CD8-positive, alpha-beta memory T cell (primary cell): Measurements from ENCODE around the gene MPHOSPH9. TPM values are rescaled to one million over a fixed set of nuclear protein-coding genes. Genes with fewer than 3 reads are reported as not detected.

Experiments
- CTCF ChIA-PET: fragments of 350-600 bp; sonication (Branson Sonifier 250); formaldehyde crosslinking; loops from one replicate; lab custom pipeline; 2021; ENCODE audit warnings: antibody characterized with exemption; lab: Charles Lee
- POLR2A ChIA-PET: fragments of 350-600 bp; sonication (Branson Sonifier 250); formaldehyde crosslinking; loops from one replicate; lab custom pipeline; 2021; ENCODE audit warnings: antibody characterized with exemption; lab: Charles Lee
- DNase-seq, 5 donors: peaks; one replicate each; pipeline versions ENCODE4 v3.0.0 to v3.0.0-alpha.2; 2020 to 2022; ENCODE audit warnings: mixed read lengths in 1 of 5
- H3K27ac ChIP-seq: one replicate; pipeline ENCODE4 v1.7.0; 2013; ENCODE audit warnings: low read depth, mild to moderate bottlenecking, low read length, moderate library complexity
- H3K27me3 ChIP-seq: 2 replicates; pipeline ENCODE4 v1.7.0; 2013; ENCODE audit warnings: low read length, mild to moderate bottlenecking; ENCODE audit not compliant: insufficient read depth, poor library complexity, severe bottlenecking
- H3K36me3 ChIP-seq: 2 replicates; pipeline ENCODE4 v1.7.0; 2013; ENCODE audit warnings: mild to moderate bottlenecking, low read length, moderate library complexity; ENCODE audit not compliant: insufficient read depth
- H3K4me1 ChIP-seq: 2 replicates; pipeline ENCODE4 v1.7.0; 2013; ENCODE audit warnings: mild to moderate bottlenecking, low read length, moderate library complexity; ENCODE audit not compliant: insufficient read depth
- H3K4me3 ChIP-seq: 2 replicates; pipeline ENCODE4 v1.7.0; 2013; ENCODE audit warnings: mild to moderate bottlenecking, low read length
- H3K9me3 ChIP-seq: 2 replicates; pipeline ENCODE4 v1.7.0; 2013; ENCODE audit warnings: mild to moderate bottlenecking, low read length
- H3K27ac Mint-ChIP-seq, 8 donors: one replicate each; pipeline ENCODE4 v1.8.0; 2020 to 2021; ENCODE audit warnings: mixed read lengths in 8 of 8, mild to moderate bottlenecking in 6 of 8, inconsistent platforms in 3 of 8, moderate library complexity in 3 of 8
- H3K27me3 Mint-ChIP-seq, 2 donors: one replicate each; pipeline ENCODE4 v1.8.0; 2020 to 2021; ENCODE audit warnings: mixed read lengths in 2 of 2, mild to moderate bottlenecking in 1 of 2, moderate library complexity in 1 of 2
- H3K36me3 Mint-ChIP-seq, 3 donors: one replicate each; pipeline ENCODE4 v1.8.0; 2020 to 2021; ENCODE audit warnings: mixed read lengths in 3 of 3, inconsistent platforms in 1 of 3, mild to moderate bottlenecking in 1 of 3
- H3K4me1 Mint-ChIP-seq, 3 donors: one replicate each; pipeline ENCODE4 v1.8.0; 2020 to 2021; ENCODE audit warnings: mixed read lengths in 3 of 3, inconsistent platforms in 1 of 3, mild to moderate bottlenecking in 1 of 3
- H3K4me3 Mint-ChIP-seq, 7 donors: one replicate each; pipeline ENCODE4 v1.8.0; 2020 to 2021; ENCODE audit warnings: mixed read lengths in 7 of 7, mild to moderate bottlenecking in 6 of 7, moderate library complexity in 4 of 7, inconsistent platforms in 2 of 7
- H3K9me3 Mint-ChIP-seq, 5 donors: one replicate each; pipeline ENCODE4 v1.8.0; 2020 to 2022; ENCODE audit warnings: mixed read lengths in 5 of 5, mild to moderate bottlenecking in 3 of 5, moderate library complexity in 2 of 5, inconsistent platforms in 1 of 5
- polyA plus RNA-seq: library from polyadenylated mRNA; unstranded; fragments of 300-500 nt; fragmentation: Illumina TruSeq; gene quantifications from one replicate; pipeline ENCODE4 v1.2.3, GENCODE V29; 2021
- total RNA-seq, 2 experiments: library from RNA; stranded (reverse); gene quantifications; one replicate each; pipeline ENCODE4 v1.2.3, GENCODE V29; 2021

Gene MPHOSPH9
- 10 to 100 TPM; 67.3 to 74.8 TPM for total RNA-seq
- 31.0 TPM for polyA plus RNA-seq

- Histone ChIP-seq H3K4me3 (peak within 1 kb of the TSS; percentile 91), H3K36me3 (no peaks in the 10 kb centered on the region), H3K9me3 (no peaks in the 10 kb centered on the region), H3K4me1 (peaks cover 78% of the 10 kb centered on the region), H3K27ac (peak within 1 kb of the TSS; percentile 91), H3K27me3 (no peaks in the 10 kb centered on the region)
- peaks cover 62 to 90% (median 89%) of the 10 kb centered on the region in 3 donors for H3K4me1 Mint-ChIP-seq
- H3K4me3 Mint-ChIP-seq = peak within 1 kb of the TSS; percentile 92 to 100 (median 99)
- ChIA-PET CTCF (interaction anchor here (0.7 to 11.9 kb wide), 11 partner anchors 9 to 439 kb away, joined by 3 to 113 read pairs (median 4); no protein-coding TSS in a partner anchor), POLR2A (interaction anchor here (0.5 to 3.4 kb wide), 30 partner anchors 10 to 1691 kb away, joined by 3 to 69 read pairs (median 6); partner anchors contain the start of genes ABCB9, ARL6IP4, BCL7A and DDX55)
- peaks cover 0 to 2% of the 10 kb centered on the region in 2 donors for H3K27me3 Mint-ChIP-seq
- H3K27ac Mint-ChIP-seq = peak within 1 kb of the TSS; percentile 93 to 99 (median 98)
- H3K9me3 Mint-ChIP-seq = peaks cover 0 to 2% (median 0%) of the 10 kb centered on the region in 5 donors
- H3K36me3 Mint-ChIP-seq = peaks cover 0 to 38% (median 0%) of the 10 kb centered on the region in 3 donors
- DNase-seq = peak; percentile 97 to 100 (median 100)
These were observed at the start of gene MPHOSPH9, which contains the start of gene MTRFR for GRCh38 chr12:123232807-123233504. Gene MPHOSPH9, minus strand, starts transcription at chr12:123233141. Its CDS starts 2,777 bp downstream, at chr12:123230364. Gene MTRFR, plus strand, starts transcription at chr12:123233436. Its CDS starts 20,239 bp downstream, at chr12:123253675.

GRCh38 chr12:123282111-123282510, 49.2 kb upstream of the MPHOSPH9 start:
- Mint-ChIP-seq H3K4me3 (no peak overlapping the region), H3K27ac (peak overlapping the region in 1 of 8 donors; percentile 31), H3K9me3 (no peaks in the 10 kb centered on the region), H3K27me3 (no peaks in the 10 kb centered on the region), H3K36me3 (no peaks in the 10 kb centered on the region), H3K4me1 (no peaks in the 10 kb centered on the region)
- Histone ChIP-seq H3K27me3 (no peaks in the 10 kb centered on the region), H3K27ac (no peak overlapping the region), H3K4me3 (no peak overlapping the region), H3K36me3 (no peaks in the 10 kb centered on the region), H3K4me1 (no peaks in the 10 kb centered on the region), H3K9me3 (no peaks in the 10 kb centered on the region)
- ChIA-PET CTCF (no interaction called here), POLR2A (no interaction called here)
- no peak for DNase-seq

GRCh38 chr12:123280971-123281370, 48.0 kb upstream of the MPHOSPH9 start:
- Histone ChIP-seq H3K4me3 (no peak overlapping the region), H3K27me3 (no peaks in the 10 kb centered on the region), H3K27ac (no peak overlapping the region), H3K9me3 (no peaks in the 10 kb centered on the region), H3K4me1 (no peaks in the 10 kb centered on the region), H3K36me3 (no peaks in the 10 kb centered on the region)
- no peak for DNase-seq
- H3K27ac Mint-ChIP-seq = no peak overlapping the region
- H3K27me3 Mint-ChIP-seq = peaks cover 0 to 1% of the 10 kb centered on the region in 2 donors
- H3K36me3 Mint-ChIP-seq = no peaks in the 10 kb centered on the region
- ChIA-PET CTCF (no interaction called here), POLR2A (interaction anchor here (0.6 kb wide), 1 partner anchor 179 kb away, joined by 3 read pairs; no protein-coding TSS in a partner anchor)
- no peaks in the 10 kb centered on the region for H3K4me1 Mint-ChIP-seq
- H3K9me3 Mint-ChIP-seq = no peaks in the 10 kb centered on the region
- H3K4me3 Mint-ChIP-seq = no peak overlapping the region

- Histone ChIP-seq H3K9me3 (no peaks in the 10 kb centered on the region), H3K36me3 (no peaks in the 10 kb centered on the region), H3K4me3 (no peak overlapping the region), H3K27ac (no peak overlapping the region), H3K4me1 (no peaks in the 10 kb centered on the region), H3K27me3 (no peaks in the 10 kb centered on the region)
- Mint-ChIP-seq H3K27ac (no peak overlapping the region), H3K27me3 (peaks cover 0 to 1% of the 10 kb centered on the region in 2 donors), H3K4me3 (no peak overlapping the region), H3K36me3 (no peaks in the 10 kb centered on the region), H3K4me1 (peaks cover 0 to 2% (median 0%) of the 10 kb centered on the region in 3 donors), H3K9me3 (no peaks in the 10 kb centered on the region)
- ChIA-PET CTCF (interaction anchor here (0.7 kb wide), 1 partner anchor 351 kb away, joined by 3 read pairs; no protein-coding TSS in a partner anchor), POLR2A (no interaction called here)
- DNase-seq = no peak
These were observed 45.2 kb upstream of the MPHOSPH9 start for GRCh38 chr12:123278101-123278627.

- POLR2A ChIA-PET = no interaction called here
- Histone ChIP-seq H3K4me3 (no peak overlapping the region), H3K27me3 (no peaks in the 10 kb centered on the region), H3K27ac (no peak overlapping the region), H3K4me1 (peaks cover 24% of the 10 kb centered on the region), H3K36me3 (no peaks in the 10 kb centered on the region), H3K9me3 (no peaks in the 10 kb centered on the region)
- H3K9me3 Mint-ChIP-seq = no peaks in the 10 kb centered on the region
- CTCF ChIA-PET = no interaction called here
- peaks cover 0 to 1% (median 0%) of the 10 kb centered on the region in 3 donors for H3K36me3 Mint-ChIP-seq
- H3K4me1 Mint-ChIP-seq = peaks cover 15 to 23% (median 20%) of the 10 kb centered on the region in 3 donors
- H3K4me3 Mint-ChIP-seq = peak overlapping the region; percentile 6 to 82 (median 75)
- peak overlapping the region in 2 of 8 donors; percentile 29 to 39 for H3K27ac Mint-ChIP-seq
- DNase-seq = no peak
- H3K27me3 Mint-ChIP-seq = peaks cover 0 to 1% of the 10 kb centered on the region in 2 donors
These were observed 40.2 kb upstream of the MPHOSPH9 start for GRCh38 chr12:123273166-123273565.

- H3K4me3 Mint-ChIP-seq = no peak overlapping the region
- Histone ChIP-seq H3K9me3 (no peaks in the 10 kb centered on the region), H3K36me3 (no peaks in the 10 kb centered on the region), H3K4me1 (peaks cover 24% of the 10 kb centered on the region), H3K27me3 (no peaks in the 10 kb centered on the region), H3K4me3 (no peak overlapping the region), H3K27ac (no peak overlapping the region)
- no peaks in the 10 kb centered on the region for H3K9me3 Mint-ChIP-seq
- H3K36me3 Mint-ChIP-seq = peaks cover 0 to 1% (median 0%) of the 10 kb centered on the region in 3 donors
- peak; percentile 62 to 80 (median 64) for DNase-seq
- H3K27me3 Mint-ChIP-seq = no peaks in the 10 kb centered on the region
- peaks cover 18 to 23% (median 20%) of the 10 kb centered on the region in 3 donors for H3K4me1 Mint-ChIP-seq
- H3K27ac Mint-ChIP-seq = no peak overlapping the region
- POLR2A ChIA-PET = interaction anchor here (0.6 kb wide), 1 partner anchor 18 kb away, joined by 3 read pairs; no protein-coding TSS in a partner anchor
- CTCF ChIA-PET = no interaction called here
These were observed 38.2 kb upstream of the MPHOSPH9 start for GRCh38 chr12:123271001-123271668.

GRCh38 chr12:123270214-123271000, 37.5 kb upstream of the MPHOSPH9 start:
- DNase-seq = peak in 3 of 5 donors; percentile 9 to 49 (median 9)
- ChIA-PET POLR2A (interaction anchor here (0.6 kb wide), 1 partner anchor 17 kb away, joined by 3 read pairs; no protein-coding TSS in a partner anchor), CTCF (interaction anchor here (0.6 to 1.7 kb wide), 4 partner anchors 27 to 311 kb away, joined by 3 to 6 read pairs (median 4); no protein-coding TSS in a partner anchor)
- peak overlapping the region; percentile 63 for H3K4me3 ChIP-seq
- Mint-ChIP-seq H3K9me3 (no peaks in the 10 kb centered on the region), H3K36me3 (peaks cover 0 to 1% (median 0%) of the 10 kb centered on the region in 3 donors), H3K27ac (peak overlapping the region in 6 of 8 donors; percentile 52 to 90 (median 63)), H3K4me3 (peak overlapping the region; percentile 77 to 89 (median 85)), H3K4me1 (peaks cover 18 to 23% (median 20%) of the 10 kb centered on the region in 3 donors), H3K27me3 (no peaks in the 10 kb centered on the region)
- H3K9me3 ChIP-seq = no peaks in the 10 kb centered on the region
- no peaks in the 10 kb centered on the region for H3K27me3 ChIP-seq
- peaks cover 24% of the 10 kb centered on the region for H3K4me1 ChIP-seq
- no peaks in the 10 kb centered on the region for H3K36me3 ChIP-seq
- H3K27ac ChIP-seq = no peak overlapping the region
